HepG2 (cell line): Measurements from ENCODE around the gene ATP8B2. TPM values are rescaled to one million over a fixed set of nuclear protein-coding genes. Genes with fewer than 3 reads are reported as not detected.

Experiments used
- ATAC-seq: fragments of 200-7000 bp; cut with Tn5 transposase; 3 replicates; pipeline ENCODE4 v1.9.1; 2020; ENCODE audit warnings: mild to moderate bottlenecking, moderate library complexity
- BruUV-seq: library from RNA; stranded (reverse); fragments of 400-500 nt; replicated peaks from 2 replicates; lab custom pipeline; 2021; lab: Mats Ljungman, UMichigan
- CTCF ChIA-PET: fragments of 300-600 bp; formaldehyde crosslinking; extraction: SDS; loops from one replicate; lab custom pipeline; 2021; ENCODE audit warnings: low total read pairs, inconsistent platforms, low intra/inter-chr PET ratio; lab: Yijun Ruan, JAX
- POLR2A ChIA-PET: fragments of 350-600 bp; sonication (Branson Sonifier 250); formaldehyde crosslinking; loops from one replicate; lab custom pipeline; 2020; ENCODE audit warnings: antibody characterized with exemption, inconsistent platforms; lab: Yijun Ruan, JAX
- DNase-seq: peaks from one replicate; pipeline ENCODE4 v3.0.0-alpha.2; 2015; ENCODE audit warnings: low spot score
- FAIRE-seq: peaks from 3 replicates; lab custom pipeline; 2011; peaks lifted over from hg19 to GRCh38; lab: Jason Lieb, UNC
- H2AFZ ChIP-seq: one replicate; pipeline ENCODE4 v1.6.1; 2011; ENCODE audit warnings: low read length, inconsistent platforms
- H3K27ac ChIP-seq: fragments of 300-600 bp; 3 replicates; pipeline ENCODE4 v1.8.0; 2011; ENCODE audit warnings: mixed run types, mild to moderate bottlenecking, mixed read lengths, low read length, inconsistent platforms; ENCODE audit not compliant: insufficient read depth; ENCODE audit errors: extremely low read length
- H3K27me3 ChIP-seq, 2 experiments: fragments of 200-600 bp in 1 of 2; 2 replicates in 1 of 2; 3 replicates in 1 of 2; pipeline versions ENCODE4 v1.6.0 to v1.8.0; 2011; ENCODE audit warnings: low read length in 2 of 2, mild to moderate bottlenecking in 2 of 2, moderate library complexity in 2 of 2, inconsistent platforms in 1 of 2; ENCODE audit not compliant: insufficient read depth in 2 of 2, control insufficient read depth in 1 of 2
- H3K36me3 ChIP-seq, 2 experiments: fragments of 200-600 bp in 1 of 2; replicated peaks in 1 of 2; 2 replicates in 1 of 2; 3 replicates in 1 of 2; pipeline versions ENCODE4 v1.5.1 to v1.8.0; 2011; ENCODE audit warnings: low read length in 2 of 2, inconsistent platforms in 1 of 2; ENCODE audit not compliant: insufficient read depth in 2 of 2, control insufficient read depth in 1 of 2
- H3K4me1 ChIP-seq: 2 replicates; pipeline ENCODE4 v1.5.1; 2012; ENCODE audit warnings: low read length, inconsistent platforms; ENCODE audit not compliant: insufficient read depth
- H3K4me2 ChIP-seq: 2 replicates; pipeline ENCODE4 v1.6.0; 2011; ENCODE audit warnings: low read depth, low read length, inconsistent platforms
- H3K4me3 ChIP-seq, 3 experiments: fragments of 200-600 bp in 1 of 3; sonication (generic), shearing (Covaris generic) in 1 of 3; replicated peaks in 1 of 3; 2 replicates each; pipeline ENCODE4 v1.5.1; 2011 to 2016; ENCODE audit warnings: low read length in 3 of 3, inconsistent platforms in 2 of 3, low read depth in 2 of 3, mild to moderate bottlenecking in 2 of 3, control low read depth in 1 of 3, mixed read lengths in 1 of 3; ENCODE audit not compliant: insufficient read depth in 1 of 3
- H3K79me2 ChIP-seq: one replicate; pipeline ENCODE4 v1.6.1; 2011; ENCODE audit warnings: low read length, inconsistent platforms; ENCODE audit not compliant: insufficient read depth
- H3K9ac ChIP-seq: 2 replicates; pipeline ENCODE4 v1.6.0; 2011; ENCODE audit warnings: mild to moderate bottlenecking, low read depth, low read length, inconsistent platforms; ENCODE audit not compliant: insufficient read depth
- H3K9me3 ChIP-seq: 2 replicates; pipeline ENCODE4 v1.5.1; 2012; ENCODE audit warnings: mild to moderate bottlenecking, low read length
- H4K20me1 ChIP-seq: 2 replicates; pipeline ENCODE4 v1.6.0; 2011; ENCODE audit warnings: inconsistent platforms, mild to moderate bottlenecking, low read length, moderate library complexity; ENCODE audit not compliant: insufficient read depth
- MEF2D ChIP-seq: sonication (generic); formaldehyde crosslinking; IDR thresholded peaks from 2 replicates; pipeline ENCODE4 v1.5.1; 2020; ENCODE audit warnings: mild to moderate bottlenecking, missing genetic modification reagents
- MTF2 ChIP-seq: sonication (generic); formaldehyde crosslinking; IDR thresholded peaks from 2 replicates; pipeline ENCODE4 v1.5.0; 2020; ENCODE audit warnings: missing genetic modification reagents, borderline replicate concordance
- SMARCE1 ChIP-seq: fragments of 450-650 bp; IDR thresholded peaks from 2 replicates; pipeline ENCODE4 v1.6.1; 2017; ENCODE audit warnings: borderline replicate concordance
- SNAPC4 ChIP-seq: sonication (generic); formaldehyde crosslinking; IDR thresholded peaks from 2 replicates; pipeline ENCODE4 v1.4.0; 2020; ENCODE audit warnings: mild to moderate bottlenecking, missing genetic modification reagents
- TIGD3 ChIP-seq: sonication (generic); formaldehyde crosslinking; IDR thresholded peaks from 2 replicates; pipeline ENCODE4 v1.5.1; 2020; ENCODE audit warnings: mild to moderate bottlenecking, missing genetic modification reagents, borderline replicate concordance
- ZFY ChIP-seq: sonication (generic); formaldehyde crosslinking; IDR thresholded peaks from 2 replicates; pipeline ENCODE4 v1.4.0; 2020; ENCODE audit warnings: missing genetic modification reagents
- ZNF562 ChIP-seq: sonication (generic); formaldehyde crosslinking; IDR thresholded peaks from 2 replicates; pipeline ENCODE4 v1.8.0; 2022; ENCODE audit warnings: missing genetic modification reagents, borderline replicate concordance
- ZNF570 ChIP-seq: sonication (generic); formaldehyde crosslinking; IDR thresholded peaks from 2 replicates; pipeline ENCODE4 v1.4.0; 2020; ENCODE audit warnings: mild to moderate bottlenecking, missing genetic modification reagents, borderline replicate concordance
- ZNF75D ChIP-seq: sonication (generic); formaldehyde crosslinking; IDR thresholded peaks from 2 replicates; pipeline ENCODE4 v1.8.1; 2023; ENCODE audit warnings: missing genetic modification reagents, mild to moderate bottlenecking, borderline replicate concordance
- ZNF879 ChIP-seq: sonication (generic); formaldehyde crosslinking; IDR thresholded peaks from 2 replicates; pipeline ENCODE4 v1.8.1; 2023; ENCODE audit warnings: missing genetic modification reagents
- WGBS: methylation state at CpG from one replicate; pipeline ENCODE4 v1.1.6; 2017; ENCODE audit warnings: low lambda C conversion rate; 5-methylcytosine and 5-hydroxymethylcytosine counted together
- in situ Hi-C: cut with HindIII; loops from 2 replicates; pipeline ENCODE4 v1.10.0; 2017; ENCODE audit warnings: low pct_unique_long_range_greater_than_20kb; ENCODE audit not compliant: extremely low pct_ligation_motif_present
- intact Hi-C: fragments of 100-400 bp; cut with micrococcal nuclease; formaldehyde crosslinking; loops from one replicate; pipeline ENCODE4 v1.10.0; 2022; ENCODE audit not compliant: unreplicated experiment
- polyA plus RNA-seq, 8 experiments: library from polyadenylated mRNA; depleted of rRNA in 3 of 8; stranded (reverse) in 7 of 8; unstranded in 1 of 8; fragments of >200 nt; fragmentation: Illumina TruSeq in 4 of 8; extraction: Trizol in 4 of 8; gene quantifications; 2 replicates each; pipeline versions ENCODE4 v1.2.1 to v1.2.3, GENCODE V29; 2011 to 2016; ENCODE audit warnings: low read depth in 4 of 8, missing spikeins in 1 of 8, mixed read lengths in 1 of 8; ENCODE audit not compliant: insufficient read depth in 1 of 8
- total RNA-seq, 5 experiments: library from RNA; depleted of rRNA; stranded (reverse); fragments of >200 nt; fragmentation: Illumina TruSeq; extraction: Trizol; gene quantifications; 2 replicates each; pipeline ENCODE4 v1.2.3, GENCODE V29; 2016; ENCODE audit warnings: low read depth in 1 of 5

ATP8B2 gene
- total and polyA plus RNA-seq, 2 of the 13 experiments (the other 11 are each of a cell fraction or from before 2014, with no cell fraction given), result 20.4 to 39.3 TPM

GRCh38 chr1:154338875-154339274 is 13.6 kb downstream of the ATP8B2 start:
- POLR2A ChIA-PET, result no interaction called here
- in situ Hi-C loops, result loop anchor here (5.0 kb wide), 1 partner anchor 157 kb away; no protein-coding TSS in a partner anchor
- Histone ChIP-seq H3K79me2 (no peaks in the 10 kb centered on the region), H3K4me1 (peaks cover 18% of the 10 kb centered on the region), H3K9ac (no peak overlapping the region), H3K4me3 (no peak overlapping the region), H3K36me3 (peaks cover 12 to 51% of the 10 kb centered on the region in 2 experiments), H4K20me1 (no peaks in the 10 kb centered on the region), H3K27ac (no peak overlapping the region), H3K4me2 (no peak overlapping the region), H2AFZ (no peak overlapping the region), H3K27me3 (no peaks in the 10 kb centered on the region), H3K9me3 (no peaks in the 10 kb centered on the region)
- CTCF ChIA-PET, result no interaction called here
- DNase-seq (no peak), FAIRE-seq (no peak), ATAC-seq (no peak)
- intact Hi-C loops, result loop anchor here (10.0 kb wide), 1 partner anchor 144 kb away; the partner anchor contains the start of gene TPM3
- no TSS peak for BruUV-seq
- 98% methylated on average over 2 of the region's 2 CpGs for WGBS
- TF ChIP-seq ZNF879 (CRISPR knock-in tag), result no peak
- TF ChIP-seq SNAPC4, result no peak
- TF ChIP-seq MTF2 (CRISPR knock-in tag), result no peak
- no peak for TF ChIP-seq ZFY (CRISPR knock-in tag)
- no peak for TF ChIP-seq TIGD3 (CRISPR knock-in tag)
- TF ChIP-seq SMARCE1, result no peak
- TF ChIP-seq ZNF570, result no peak
- no peak for TF ChIP-seq MEF2D
- no peak for TF ChIP-seq ZNF562 (CRISPR knock-in tag)
- TF ChIP-seq ZNF75D (CRISPR knock-in tag), result no peak
